ENCODE results near the gene EIF4G2.
A peak's percentile ranks its signal among the peaks of the same experiment; 100 is the strongest.

The EIF4G2 gene

GRCh38 chr11:10808553-10809372 is at the start of gene EIF4G2:
TSS of gene EIF4G2 (minus strand) at chr11:10808926.
- Histone ChIP-seq H3K27me3 (ENCODE audit: control insufficient read depth in 1 of 2, insufficient read depth in 2 of 2, low read length in 2 of 2) (no peaks in the 10 kb centered on the region), H3K27ac (ENCODE audit: low read length) (peak within 1 kb of the TSS; percentile 96), H3K4me3 (ENCODE audit: low read length in 2 of 2) (peak within 1 kb of the TSS; percentile 98 to 99), H3K9ac (ENCODE audit: low read length in 2 of 2) (peak within 1 kb of the TSS; percentile 96 to 99), H3K4me1 (ENCODE audit: control insufficient read depth, insufficient read depth, low read length) (peaks cover 16% of the 10 kb centered on the region), H3K36me3 (ENCODE audit: control insufficient read depth in 2 of 2, insufficient read depth in 2 of 2, low read length in 2 of 2) (peaks cover 23 to 31% of the 10 kb centered on the region in 2 donors), H3K9me3 (ENCODE audit: control insufficient read depth in 2 of 2, low read length in 2 of 2) (no peaks in the 10 kb centered on the region)

GRCh38 chr11:10857709-10858438 is 49.1 kb upstream of the EIF4G2 start, which contains the start of gene ZBED5:
TSS of gene ZBED5 (minus strand) at chr11:10858053. CDS start at chr11:10854945, 3,108 bp downstream.
- Histone ChIP-seq H3K27ac (ENCODE audit: low read length) (peak within 1 kb of the TSS; percentile 98), H3K9ac (ENCODE audit: low read length in 2 of 2) (peak within 1 kb of the TSS; percentile 97 to 99), H3K36me3 (ENCODE audit: control insufficient read depth in 2 of 2, insufficient read depth in 2 of 2, low read length in 2 of 2) (peaks cover 14 to 24% of the 10 kb centered on the region in 2 donors), H3K9me3 (ENCODE audit: control insufficient read depth in 2 of 2, low read length in 2 of 2) (no peaks in the 10 kb centered on the region), H3K27me3 (ENCODE audit: control insufficient read depth in 1 of 2, insufficient read depth in 2 of 2, low read length in 2 of 2) (no peaks in the 10 kb centered on the region), H3K4me3 (ENCODE audit: low read length in 2 of 2) (peak within 1 kb of the TSS; percentile 95 to 97), H3K4me1 (ENCODE audit: control insufficient read depth, insufficient read depth, low read length) (peaks cover 8% of the 10 kb centered on the region)

- H3K27ac ChIP-seq (ENCODE audit: low read length): peak overlapping the region; percentile 98
- H3K9me3 ChIP-seq (ENCODE audit: control insufficient read depth in 2 of 2, low read length in 2 of 2): no peaks in the 10 kb centered on the region
- H3K36me3 ChIP-seq (ENCODE audit: control insufficient read depth in 2 of 2, insufficient read depth in 2 of 2, low read length in 2 of 2): peaks cover 14 to 24% of the 10 kb centered on the region in 2 donors
- peak overlapping the region; percentile 97 to 99 for H3K9ac ChIP-seq (ENCODE audit: low read length in 2 of 2)
- peak overlapping the region; percentile 95 to 97 for H3K4me3 ChIP-seq (ENCODE audit: low read length in 2 of 2)
- peaks cover 4% of the 10 kb centered on the region for H3K4me1 ChIP-seq (ENCODE audit: control insufficient read depth, insufficient read depth, low read length)
- no peaks in the 10 kb centered on the region for H3K27me3 ChIP-seq (ENCODE audit: control insufficient read depth in 1 of 2, insufficient read depth in 2 of 2, low read length in 2 of 2)
Measured at GRCh38 chr11:10857459-10857708, 48.7 kb upstream of the EIF4G2 start.

GRCh38 chr11:10856689-10857458 is 48.1 kb upstream of the EIF4G2 start:
- Histone ChIP-seq H3K9ac (ENCODE audit: low read length in 2 of 2) (peak overlapping the region; percentile 97 to 99), H3K4me1 (ENCODE audit: control insufficient read depth, insufficient read depth, low read length) (peaks cover 3% of the 10 kb centered on the region)

GRCh38 chr11:10855295-10855694 is 46.6 kb upstream of the EIF4G2 start:
- Histone ChIP-seq H3K36me3 (ENCODE audit: control insufficient read depth in 2 of 2, insufficient read depth in 2 of 2, low read length in 2 of 2) (peaks cover 14 to 33% of the 10 kb centered on the region in 2 donors), H3K27me3 (ENCODE audit: control insufficient read depth in 1 of 2, insufficient read depth in 2 of 2, low read length in 2 of 2) (no peaks in the 10 kb centered on the region), H3K9ac (ENCODE audit: low read length in 2 of 2) (no peak overlapping the region), H3K4me1 (ENCODE audit: control insufficient read depth, insufficient read depth, low read length) (peaks cover 3% of the 10 kb centered on the region), H3K27ac (ENCODE audit: low read length) (no peak overlapping the region), H3K9me3 (ENCODE audit: control insufficient read depth in 2 of 2, low read length in 2 of 2) (no peaks in the 10 kb centered on the region), H3K4me3 (ENCODE audit: low read length in 2 of 2) (no peak overlapping the region)

More at GRCh38 chr11:10856689-10857458, 48.1 kb upstream of the EIF4G2 start:
- Histone ChIP-seq H3K27me3 (ENCODE audit: control insufficient read depth in 1 of 2, insufficient read depth in 2 of 2, low read length in 2 of 2) (no peaks in the 10 kb centered on the region), H3K9me3 (ENCODE audit: control insufficient read depth in 2 of 2, low read length in 2 of 2) (no peaks in the 10 kb centered on the region), H3K36me3 (ENCODE audit: control insufficient read depth in 2 of 2, insufficient read depth in 2 of 2, low read length in 2 of 2) (peaks cover 14 to 30% of the 10 kb centered on the region in 2 donors), H3K27ac (ENCODE audit: low read length) (peak overlapping the region; percentile 98), H3K4me3 (ENCODE audit: low read length in 2 of 2) (peak overlapping the region; percentile 95 to 97)

- H3K27me3 ChIP-seq (ENCODE audit: control insufficient read depth in 1 of 2, insufficient read depth in 2 of 2, low read length in 2 of 2): no peaks in the 10 kb centered on the region
- no peak overlapping the region for H3K27ac ChIP-seq (ENCODE audit: low read length)
- no peak overlapping the region for H3K9ac ChIP-seq (ENCODE audit: low read length in 2 of 2)
- peaks cover 0 to 13% of the 10 kb centered on the region in 2 donors for H3K36me3 ChIP-seq (ENCODE audit: control insufficient read depth in 2 of 2, insufficient read depth in 2 of 2, low read length in 2 of 2)
- no peaks in the 10 kb centered on the region for H3K9me3 ChIP-seq (ENCODE audit: control insufficient read depth in 2 of 2, low read length in 2 of 2)
- no peaks in the 10 kb centered on the region for H3K4me1 ChIP-seq (ENCODE audit: control insufficient read depth, insufficient read depth, low read length)
- no peak overlapping the region for H3K4me3 ChIP-seq (ENCODE audit: low read length in 2 of 2)
Measured at GRCh38 chr11:10847960-10848860, 39.5 kb upstream of the EIF4G2 start.

- peaks cover 0 to 3% of the 10 kb centered on the region in 2 donors for H3K36me3 ChIP-seq (ENCODE audit: control insufficient read depth in 2 of 2, insufficient read depth in 2 of 2, low read length in 2 of 2)
- no peaks in the 10 kb centered on the region for H3K27me3 ChIP-seq (ENCODE audit: control insufficient read depth in 1 of 2, insufficient read depth in 2 of 2, low read length in 2 of 2)
- H3K27ac ChIP-seq (ENCODE audit: low read length): no peak overlapping the region
- H3K9me3 ChIP-seq (ENCODE audit: control insufficient read depth in 2 of 2, low read length in 2 of 2): no peaks in the 10 kb centered on the region
- H3K9ac ChIP-seq (ENCODE audit: low read length in 2 of 2): no peak overlapping the region
- H3K4me1 ChIP-seq (ENCODE audit: control insufficient read depth, insufficient read depth, low read length): no peaks in the 10 kb centered on the region
- no peak overlapping the region for H3K4me3 ChIP-seq (ENCODE audit: low read length in 2 of 2)
Measured at GRCh38 chr11:10846660-10847059, 37.9 kb upstream of the EIF4G2 start.

- no peaks in the 10 kb centered on the region for H3K9me3 ChIP-seq (ENCODE audit: control insufficient read depth in 2 of 2, low read length in 2 of 2)
- H3K9ac ChIP-seq (ENCODE audit: low read length in 2 of 2): no peak overlapping the region
- H3K36me3 ChIP-seq (ENCODE audit: control insufficient read depth in 2 of 2, insufficient read depth in 2 of 2, low read length in 2 of 2): no peaks in the 10 kb centered on the region
- no peaks in the 10 kb centered on the region for H3K4me1 ChIP-seq (ENCODE audit: control insufficient read depth, insufficient read depth, low read length)
- H3K4me3 ChIP-seq (ENCODE audit: low read length in 2 of 2): no peak overlapping the region
- no peaks in the 10 kb centered on the region for H3K27me3 ChIP-seq (ENCODE audit: control insufficient read depth in 1 of 2, insufficient read depth in 2 of 2, low read length in 2 of 2)
- H3K27ac ChIP-seq (ENCODE audit: low read length): no peak overlapping the region
Measured at GRCh38 chr11:10845589-10845988, 36.9 kb upstream of the EIF4G2 start.

GRCh38 chr11:10844796-10845195 is 36.1 kb upstream of the EIF4G2 start:
- H3K4me1 ChIP-seq (ENCODE audit: control insufficient read depth, insufficient read depth, low read length): no peaks in the 10 kb centered on the region
- H3K27me3 ChIP-seq (ENCODE audit: control insufficient read depth in 1 of 2, insufficient read depth in 2 of 2, low read length in 2 of 2): no peaks in the 10 kb centered on the region
- H3K36me3 ChIP-seq (ENCODE audit: control insufficient read depth in 2 of 2, insufficient read depth in 2 of 2, low read length in 2 of 2): no peaks in the 10 kb centered on the region
- H3K9me3 ChIP-seq (ENCODE audit: control insufficient read depth in 2 of 2, low read length in 2 of 2): no peaks in the 10 kb centered on the region
- H3K4me3 ChIP-seq (ENCODE audit: low read length in 2 of 2): no peak overlapping the region
- H3K27ac ChIP-seq (ENCODE audit: low read length): no peak overlapping the region
- no peak overlapping the region for H3K9ac ChIP-seq (ENCODE audit: low read length in 2 of 2)

GRCh38 chr11:10844356-10844755 is 35.6 kb upstream of the EIF4G2 start:
- Histone ChIP-seq H3K9ac (ENCODE audit: low read length in 2 of 2) (no peak overlapping the region), H3K9me3 (ENCODE audit: control insufficient read depth in 2 of 2, low read length in 2 of 2) (no peaks in the 10 kb centered on the region), H3K36me3 (ENCODE audit: control insufficient read depth in 2 of 2, insufficient read depth in 2 of 2, low read length in 2 of 2) (no peaks in the 10 kb centered on the region), H3K27me3 (ENCODE audit: control insufficient read depth in 1 of 2, insufficient read depth in 2 of 2, low read length in 2 of 2) (no peaks in the 10 kb centered on the region), H3K4me3 (ENCODE audit: low read length in 2 of 2) (no peak overlapping the region), H3K4me1 (ENCODE audit: control insufficient read depth, insufficient read depth, low read length) (no peaks in the 10 kb centered on the region), H3K27ac (ENCODE audit: low read length) (no peak overlapping the region)

All from stomach smooth muscle (tissue), 2 donors.